Measurements from ENCODE around the gene CA5A.
"Not testable (repeated sequence)": the region's sequence is repeated elsewhere in the genome, so short reads cannot be mapped to it uniquely, and the experiment has no call there.

The CA5A gene

DNA sequence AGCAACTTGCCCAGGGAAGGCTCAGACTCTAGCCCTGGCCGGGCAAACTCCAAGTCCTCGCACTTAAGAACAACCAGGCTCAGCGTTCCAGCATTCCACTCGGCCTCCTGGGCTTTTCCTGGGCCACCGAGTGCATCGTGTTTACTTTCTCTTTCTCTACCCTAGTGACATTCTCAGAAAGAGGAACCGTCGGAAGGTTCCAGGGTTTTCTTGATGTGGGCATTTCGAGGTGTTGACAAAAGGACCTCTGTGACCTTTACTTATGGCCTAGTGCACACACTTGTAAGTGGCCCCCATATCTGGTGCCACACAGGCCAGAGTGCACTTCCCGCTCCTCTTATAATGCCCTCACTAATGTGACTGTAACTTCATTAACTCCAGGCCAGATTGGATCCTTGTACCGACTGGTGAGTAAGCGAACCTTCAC, 11.8 kb upstream of the CA5A start:
- DNase-seq (ENCODE audit: low read depth, low spot score): no peak

DNA sequence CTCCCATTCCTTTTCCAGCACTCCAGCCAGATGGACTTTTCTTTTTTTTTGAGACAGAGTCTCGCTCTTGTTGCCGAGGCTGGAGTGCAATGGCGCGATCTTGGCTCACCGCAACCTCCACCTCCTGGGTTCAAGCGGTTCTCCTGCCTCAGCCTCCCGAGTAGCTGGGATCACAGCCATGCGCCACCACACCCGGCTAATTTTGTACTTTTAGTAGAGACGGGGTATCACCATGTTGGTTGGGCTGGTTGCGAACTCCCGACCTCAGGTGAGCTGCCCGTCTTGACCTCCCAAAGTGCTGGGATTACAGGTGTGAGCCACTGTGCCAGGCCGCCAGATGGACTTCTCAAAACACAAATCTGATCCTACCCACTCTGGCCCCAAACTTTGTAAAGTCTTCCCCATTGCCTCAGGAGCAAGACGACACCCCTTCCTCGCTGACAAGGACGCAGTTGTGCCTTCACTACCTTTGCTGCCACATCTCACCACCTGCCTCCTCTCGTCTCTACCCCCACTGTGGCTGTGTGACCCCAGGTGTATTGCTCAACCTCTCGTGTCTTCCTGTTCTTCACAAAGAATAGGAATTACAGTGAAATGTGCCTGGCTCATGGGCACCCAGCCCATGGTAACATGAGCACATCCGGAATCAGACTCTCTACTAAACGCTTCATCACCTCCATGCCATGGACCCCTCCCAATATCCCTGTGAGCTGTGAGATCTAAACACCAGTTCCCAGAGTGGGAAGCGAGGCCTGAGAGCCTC, 11.2 kb upstream of the CA5A start:
- DNase-seq (ENCODE audit: low read depth, low spot score): no peak

DNA sequence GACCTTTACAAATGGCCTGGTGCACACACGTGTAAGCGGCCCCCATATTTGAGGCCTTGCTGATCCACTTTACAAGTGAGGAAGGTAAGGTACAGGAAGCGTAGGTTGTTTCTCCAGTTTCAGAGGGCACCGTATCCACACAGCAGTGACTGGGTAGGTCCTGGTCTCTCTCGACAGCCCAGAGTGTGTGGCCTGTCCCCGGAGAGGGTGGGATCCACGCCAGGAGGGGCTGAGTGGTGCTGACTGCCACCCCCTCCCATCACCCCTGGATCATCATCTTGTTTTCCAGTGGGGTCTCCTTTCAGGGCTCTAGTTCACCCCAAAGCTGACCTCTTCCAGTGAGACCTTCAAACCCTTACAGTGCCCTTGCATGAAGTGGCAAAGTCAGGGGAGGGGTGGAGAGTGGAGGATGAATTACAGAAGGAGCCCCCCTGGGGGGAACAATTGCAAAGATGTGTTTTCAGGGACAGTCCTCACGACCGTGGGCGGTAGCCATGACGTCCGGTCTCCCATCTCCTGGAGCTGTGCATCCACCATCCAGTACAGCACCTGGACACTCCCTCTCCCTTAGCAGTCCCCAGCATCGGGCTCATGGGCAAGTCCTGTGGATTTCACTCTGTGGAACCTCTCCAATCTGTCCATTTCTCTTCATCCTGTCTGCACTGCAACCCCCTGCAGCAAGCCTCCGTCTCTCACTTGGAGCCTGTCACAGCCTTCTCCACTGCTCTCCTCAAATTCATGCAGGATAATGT, 10.4 kb upstream of the CA5A start:
- DNase-seq (ENCODE audit: low read depth, low spot score): no peak

DNA sequence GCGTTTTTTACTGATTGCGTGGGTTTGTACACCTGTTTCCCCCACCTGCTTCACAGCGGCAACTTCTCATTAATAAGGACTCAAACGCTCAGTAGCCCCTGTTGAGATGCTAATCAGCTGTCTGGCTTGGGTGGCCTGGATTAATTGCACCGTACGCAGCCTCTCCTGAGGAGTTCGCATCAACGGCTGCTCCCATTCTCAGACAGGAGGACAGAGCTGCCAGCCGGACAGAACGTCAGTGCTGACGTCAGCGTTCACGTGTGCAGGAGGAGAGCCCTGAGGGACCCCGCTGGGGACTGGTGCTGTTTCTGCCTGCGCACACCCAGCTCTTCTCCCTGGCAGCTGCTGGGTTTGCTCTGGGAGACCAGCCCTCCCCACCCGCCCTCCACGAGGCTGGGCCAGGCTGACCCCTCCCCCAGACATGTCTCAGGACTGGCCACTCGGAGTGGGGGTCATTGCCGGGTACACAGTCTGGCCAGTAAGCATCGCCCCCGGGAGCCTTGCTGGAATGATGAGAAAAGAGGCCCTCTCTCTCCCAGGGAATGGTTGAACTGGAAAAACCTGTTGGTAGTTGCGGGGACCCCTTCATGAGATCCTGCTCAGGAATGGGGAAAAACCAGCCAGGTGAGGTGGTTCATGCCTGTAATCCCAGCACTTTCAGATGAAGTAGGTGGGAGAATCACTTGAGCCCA, 9.2 kb upstream of the CA5A start:
- DNase-seq (ENCODE audit: low read depth, low spot score): no peak

DNA sequence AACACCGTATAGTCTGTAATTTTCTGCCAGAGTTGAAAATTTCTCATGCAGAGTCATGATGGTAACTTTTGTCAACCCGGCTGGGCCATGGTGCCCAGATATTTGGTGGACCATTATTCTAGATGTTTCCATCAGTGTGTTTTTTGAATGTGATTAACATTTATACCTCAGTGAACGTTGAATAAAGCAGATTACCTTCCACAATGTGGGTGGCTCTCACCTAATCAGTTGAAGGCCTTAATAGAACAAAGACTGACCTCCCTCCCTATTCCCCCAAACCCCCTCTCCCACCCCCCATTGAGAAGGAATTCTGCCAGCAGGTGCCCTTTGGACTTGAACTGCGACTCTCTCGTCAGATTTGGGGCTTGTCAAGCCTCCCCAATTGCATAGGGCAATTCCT, 6.4 kb upstream of the CA5A start:
- no peak for DNase-seq (ENCODE audit: low read depth, low spot score)

DNA sequence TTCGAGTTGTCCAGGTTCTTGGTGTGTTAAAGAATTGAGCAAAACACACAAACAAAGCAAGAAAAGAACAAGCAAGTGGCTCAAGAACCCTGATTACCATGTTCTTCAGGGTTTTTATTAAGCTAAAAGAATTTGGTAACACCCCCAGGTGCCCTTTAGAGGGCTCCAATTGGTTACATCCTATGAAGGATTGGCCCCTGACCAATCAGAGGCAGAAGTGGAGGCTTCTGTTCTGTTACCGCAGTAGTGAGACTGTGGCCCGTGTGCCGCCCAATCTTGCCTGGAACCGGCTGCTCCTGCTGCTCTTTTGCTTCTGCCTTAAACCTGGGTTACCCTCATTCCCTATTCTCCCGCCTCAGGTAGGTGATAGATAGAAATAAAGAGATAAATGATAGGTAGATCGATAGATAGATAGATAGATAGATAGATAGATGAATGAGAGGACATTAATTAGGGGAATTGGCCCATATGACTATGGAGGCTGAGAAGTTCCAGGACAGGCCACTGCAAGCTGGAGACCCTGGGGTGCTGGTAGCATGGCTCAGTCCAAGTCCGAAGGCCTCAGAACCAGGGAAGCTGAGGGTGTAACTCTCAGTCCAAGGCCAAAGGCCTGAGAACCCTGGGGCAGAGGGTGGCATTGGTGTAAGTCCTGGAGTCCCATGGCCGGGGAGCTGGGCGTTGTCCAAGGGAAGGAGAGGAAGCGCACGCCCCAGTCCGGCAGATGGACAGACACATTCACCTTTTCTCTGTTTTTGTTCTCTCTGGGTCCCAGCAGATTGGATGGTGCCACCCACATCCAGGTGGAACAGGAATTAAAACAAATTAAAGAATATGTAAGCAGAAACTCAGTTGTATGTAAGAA, 3.5 kb upstream of the CA5A start:
- DNase-seq (ENCODE audit: low read depth, low spot score): no peak

DNA sequence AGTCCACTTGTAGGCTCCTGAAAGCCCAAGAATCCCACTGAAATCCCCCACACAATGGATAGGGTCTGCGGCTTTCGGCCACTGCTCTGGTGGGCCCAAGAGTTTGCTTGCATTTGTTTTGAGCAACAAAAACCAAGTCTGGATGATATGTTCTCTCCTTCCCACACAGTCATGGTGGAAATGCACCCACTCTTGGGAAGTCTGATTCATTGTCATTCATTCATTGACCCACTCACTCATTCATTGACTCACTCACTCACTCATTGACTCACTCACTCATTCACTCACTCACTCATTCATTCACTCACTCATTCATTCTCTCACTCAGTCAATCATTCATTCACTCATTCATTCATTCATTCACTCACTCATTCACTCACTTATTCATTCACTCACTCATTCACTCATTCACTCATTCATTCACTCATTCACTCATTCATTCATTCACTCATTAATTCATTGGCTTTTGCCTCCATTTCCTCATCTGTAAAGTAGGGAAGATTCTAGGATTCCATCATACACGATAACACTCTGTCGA, 2.2 kb upstream of the CA5A start:
- DNase-seq (ENCODE audit: low read depth, low spot score): no peak

DNA sequence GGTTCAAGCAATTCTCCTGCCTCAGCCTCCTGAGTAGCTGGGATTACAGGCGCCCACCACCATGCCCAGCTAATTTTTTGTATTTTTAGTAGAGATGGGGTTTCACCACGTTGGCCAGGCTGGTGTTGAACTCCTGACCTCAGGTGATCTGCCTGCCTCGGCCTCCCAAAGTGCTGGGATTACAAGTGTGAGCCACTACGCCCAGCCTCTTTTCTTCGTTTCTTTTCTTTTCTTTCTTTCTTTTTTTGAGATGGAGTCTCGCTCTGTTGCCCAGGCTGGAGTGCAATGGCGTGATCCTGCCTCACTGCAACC, 858 bp upstream of the CA5A start:
- not testable (repeated sequence) for DNase-seq (ENCODE audit: low read depth, low spot score)

DNA sequence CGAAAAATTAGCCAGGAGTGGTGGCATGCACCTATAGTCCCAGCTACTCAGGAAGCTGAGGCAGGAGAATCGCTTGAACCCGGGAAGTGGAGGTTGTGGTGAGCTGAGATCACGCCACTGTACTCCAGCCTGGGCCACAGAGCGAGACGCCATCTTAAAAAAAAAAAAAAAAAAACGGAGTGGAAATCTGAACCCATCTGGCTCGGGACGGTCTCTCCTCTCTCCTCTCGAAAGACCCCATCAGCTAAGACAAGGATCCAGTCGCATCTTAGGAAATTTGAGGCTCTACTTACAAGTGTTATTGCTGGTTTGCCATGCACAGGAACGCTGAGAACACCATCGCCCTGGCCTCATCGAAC, 334 bp downstream of the CA5A start:
- DNase-seq (ENCODE audit: low read depth, low spot score): not testable (repeated sequence)

DNA sequence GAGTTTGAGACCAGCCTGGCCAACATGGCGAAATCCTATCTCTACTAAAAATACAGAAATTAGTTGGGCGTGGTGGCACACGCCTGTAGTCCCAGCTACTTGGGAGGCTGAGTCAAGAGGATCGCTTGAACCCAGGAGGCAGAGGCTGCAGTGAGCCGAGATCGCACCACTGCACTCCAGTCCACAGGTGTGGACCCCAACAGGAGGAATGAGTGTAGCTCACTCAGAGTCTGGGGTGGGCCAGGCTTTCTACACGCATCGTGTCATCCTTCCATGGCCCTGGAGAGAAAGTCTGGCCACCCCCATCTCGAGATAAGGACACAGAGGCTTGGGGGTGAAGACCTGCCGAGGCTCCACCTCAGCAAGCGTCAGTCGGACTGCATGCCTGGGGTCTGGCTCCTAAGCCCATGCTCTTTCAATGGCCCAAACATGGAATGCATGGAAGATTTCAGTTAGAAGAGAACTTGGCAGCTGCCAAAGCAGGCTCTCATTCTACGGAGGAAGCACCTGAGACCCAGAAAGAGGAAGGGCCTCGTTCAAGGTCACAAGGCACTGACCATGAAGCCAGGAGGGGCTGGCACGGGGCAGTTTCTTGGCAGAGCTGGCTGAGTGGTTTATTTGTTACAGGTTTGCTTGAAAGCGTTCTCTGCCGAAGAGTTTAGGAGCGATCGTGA, 1.4 kb downstream of the CA5A start:
- DNase-seq (ENCODE audit: low read depth, low spot score): not testable (repeated sequence)

DNA sequence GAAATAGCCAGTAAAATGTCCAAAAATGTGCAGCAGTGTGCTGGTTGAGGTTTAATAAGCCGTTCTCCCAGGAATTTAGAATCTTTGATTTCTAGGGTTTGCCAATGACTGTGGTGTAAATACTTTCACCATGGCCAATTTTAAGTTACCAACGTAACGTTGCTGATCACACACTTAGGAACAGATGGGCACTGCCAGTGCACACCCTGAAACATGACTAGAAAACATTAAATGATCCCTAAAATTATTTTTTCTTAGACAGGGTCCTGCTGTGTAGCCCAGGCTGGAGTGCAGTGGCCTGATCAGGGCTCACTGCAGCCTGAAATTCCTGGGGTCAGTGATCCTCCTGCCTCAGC, 3.2 kb downstream of the CA5A start:
- no peak for DNase-seq (ENCODE audit: low read depth, low spot score)

DNA sequence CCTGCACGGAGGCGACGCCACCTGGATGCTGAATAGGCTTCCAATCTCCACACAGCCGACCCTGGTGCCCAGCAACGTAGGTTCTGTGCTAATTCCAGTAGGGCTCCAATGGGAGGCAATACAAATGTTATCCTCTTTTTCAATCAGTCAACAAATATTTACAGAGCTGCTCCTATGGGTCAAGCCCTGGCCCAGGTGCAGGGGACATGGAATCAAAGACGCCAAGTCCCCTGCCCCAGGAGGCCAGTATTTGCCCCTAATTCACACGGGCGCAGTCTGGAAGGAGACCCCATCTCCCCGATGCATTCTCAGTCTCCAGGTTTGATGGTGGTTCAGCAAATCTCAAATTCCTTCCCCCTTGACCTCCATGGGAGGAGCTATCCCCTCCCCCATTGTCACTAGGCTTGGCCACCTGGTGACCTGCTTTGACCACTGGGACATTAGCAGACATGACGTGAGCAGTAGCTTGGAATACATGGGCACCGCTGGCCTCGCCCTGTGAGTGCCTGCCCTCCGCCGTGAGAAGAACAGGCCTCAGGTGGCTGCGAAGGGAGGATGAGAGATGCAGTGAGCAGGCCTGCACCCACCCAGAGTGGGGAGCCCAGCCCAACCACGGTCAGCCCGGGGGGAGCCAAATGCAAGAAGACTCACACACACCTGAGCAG, 3.7 kb downstream of the CA5A start:
- not testable (repeated sequence) for DNase-seq (ENCODE audit: low read depth, low spot score)

DNA sequence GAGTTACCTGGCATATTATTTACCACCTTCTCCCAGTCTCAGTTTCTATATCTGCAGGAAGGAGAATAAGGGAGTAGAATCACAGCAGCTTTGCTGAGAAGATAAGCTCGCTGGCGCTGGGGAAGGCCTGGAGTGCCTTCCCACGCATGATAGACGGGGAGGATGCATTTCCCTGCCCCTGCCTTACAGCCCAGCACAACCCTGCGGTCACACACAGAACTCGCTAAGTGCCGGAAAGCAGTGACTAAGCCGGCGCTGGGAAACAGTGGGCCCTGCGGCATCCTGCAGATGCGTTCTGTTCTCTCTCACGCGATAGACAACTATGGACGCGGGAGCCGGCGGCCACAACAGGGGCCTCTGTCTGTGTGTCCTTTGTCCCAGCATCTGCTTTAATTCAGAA, 4.8 kb downstream of the CA5A start:
- DNase-seq (ENCODE audit: low read depth, low spot score): no peak

DNA sequence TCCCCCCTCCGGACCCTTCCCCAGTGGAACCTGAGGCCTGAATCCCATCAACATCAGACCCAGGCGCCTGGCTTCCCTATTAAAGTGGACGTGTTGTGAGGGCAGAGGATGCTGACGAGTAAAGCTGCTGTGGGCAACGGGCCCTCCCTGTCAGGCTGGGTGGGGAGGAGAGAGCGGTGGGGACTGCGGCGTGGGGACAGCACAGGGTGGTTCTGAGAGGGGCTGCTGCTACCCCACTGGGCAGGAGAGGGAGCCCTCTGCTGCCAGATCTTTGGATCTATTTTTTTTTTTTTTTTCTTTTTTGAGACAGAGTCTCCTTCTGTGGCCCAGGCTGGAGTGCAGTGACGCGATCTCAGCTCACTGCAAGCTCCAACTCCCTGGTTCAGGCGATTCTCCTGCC, 5.9 kb downstream of the CA5A start:
- no peak for DNase-seq (ENCODE audit: low read depth, low spot score)

DNA sequence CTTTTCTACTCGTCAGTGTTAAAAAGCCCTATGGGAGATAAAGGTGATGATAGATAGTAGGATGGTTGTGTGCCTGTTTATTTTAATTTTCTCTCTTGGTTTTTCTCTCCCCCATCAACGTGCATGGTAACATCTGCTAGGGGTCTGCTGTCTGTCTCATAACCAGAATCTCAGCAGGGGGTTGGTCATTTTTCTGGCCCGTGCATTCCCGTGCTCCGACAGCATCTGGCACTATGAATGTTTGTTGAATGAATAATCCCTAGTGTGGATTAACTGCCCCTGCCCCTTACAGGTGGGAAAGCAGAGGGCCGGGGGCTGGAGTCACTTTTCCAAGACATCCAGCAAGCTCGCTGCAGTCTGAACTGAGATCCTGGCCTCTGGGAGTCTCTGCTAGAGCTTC, 6.3 kb downstream of the CA5A start:
- no peak for DNase-seq (ENCODE audit: low read depth, low spot score)

DNA sequence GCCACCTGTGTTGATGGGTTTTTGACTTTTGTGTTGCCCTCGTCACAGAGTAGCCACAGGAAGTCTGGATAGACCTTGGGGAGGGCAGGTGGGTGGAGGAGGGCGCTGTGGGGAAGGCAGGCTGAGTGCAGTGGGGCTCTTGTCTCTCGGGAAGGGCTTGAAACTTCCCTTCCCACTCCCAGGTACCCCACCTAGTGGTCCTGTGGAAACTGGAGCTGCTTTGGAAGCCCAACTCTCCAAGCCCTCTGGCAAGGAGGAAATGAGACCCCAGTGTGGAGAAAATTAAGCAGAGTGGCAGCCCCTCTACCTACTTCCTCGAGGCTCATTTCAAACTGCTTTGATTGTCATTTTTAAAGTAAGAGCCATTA, 9.2 kb downstream of the CA5A start:
- no peak for DNase-seq (ENCODE audit: low read depth, low spot score)

DNA sequence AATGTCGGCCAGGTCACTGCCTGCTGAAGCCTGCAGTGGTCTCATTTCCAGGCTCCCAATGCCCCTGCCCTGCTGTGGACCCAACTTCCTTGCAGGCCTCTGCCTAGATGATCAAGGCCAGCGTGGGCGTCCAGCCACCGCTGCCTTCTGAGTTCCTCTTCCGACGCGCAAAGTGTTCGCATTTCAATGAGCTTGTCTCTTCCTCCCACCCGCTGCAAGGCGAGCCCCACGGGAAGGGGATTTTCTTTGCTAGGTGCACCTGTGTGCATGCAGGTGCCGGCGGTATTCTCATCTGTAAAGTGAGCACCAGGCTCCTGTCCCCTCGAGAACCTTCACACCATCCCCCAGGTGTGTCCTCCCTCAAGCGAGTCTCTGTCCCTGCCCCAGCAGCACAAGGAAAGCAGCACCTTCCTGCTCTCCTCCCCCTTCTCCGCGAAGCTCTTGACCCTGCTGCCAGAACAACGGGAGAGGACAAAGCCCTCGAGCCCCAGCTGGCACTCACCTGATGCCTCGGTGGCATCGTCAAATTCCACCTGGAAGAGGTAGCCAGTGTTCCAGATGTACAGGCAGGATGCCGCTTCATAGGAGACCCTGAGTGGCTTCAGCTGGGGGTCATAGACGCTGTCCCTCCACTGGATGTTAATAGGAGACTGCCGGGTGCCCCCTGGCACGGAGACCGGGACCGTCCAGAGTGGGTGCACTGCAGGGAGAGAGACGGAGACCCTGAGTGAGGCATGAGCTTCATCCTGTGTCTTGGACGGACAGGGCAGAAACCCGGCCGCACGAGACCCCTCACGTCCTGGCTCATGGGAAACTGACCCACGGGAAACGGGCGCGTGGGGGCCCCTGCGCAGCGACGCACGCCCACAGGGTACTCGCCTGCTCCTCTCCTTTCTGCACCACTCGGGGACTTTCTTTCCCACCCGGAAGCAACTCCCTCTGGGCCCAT, 9.8 kb downstream of the CA5A start:
- no peak for DNase-seq (ENCODE audit: low read depth, low spot score)

DNA sequence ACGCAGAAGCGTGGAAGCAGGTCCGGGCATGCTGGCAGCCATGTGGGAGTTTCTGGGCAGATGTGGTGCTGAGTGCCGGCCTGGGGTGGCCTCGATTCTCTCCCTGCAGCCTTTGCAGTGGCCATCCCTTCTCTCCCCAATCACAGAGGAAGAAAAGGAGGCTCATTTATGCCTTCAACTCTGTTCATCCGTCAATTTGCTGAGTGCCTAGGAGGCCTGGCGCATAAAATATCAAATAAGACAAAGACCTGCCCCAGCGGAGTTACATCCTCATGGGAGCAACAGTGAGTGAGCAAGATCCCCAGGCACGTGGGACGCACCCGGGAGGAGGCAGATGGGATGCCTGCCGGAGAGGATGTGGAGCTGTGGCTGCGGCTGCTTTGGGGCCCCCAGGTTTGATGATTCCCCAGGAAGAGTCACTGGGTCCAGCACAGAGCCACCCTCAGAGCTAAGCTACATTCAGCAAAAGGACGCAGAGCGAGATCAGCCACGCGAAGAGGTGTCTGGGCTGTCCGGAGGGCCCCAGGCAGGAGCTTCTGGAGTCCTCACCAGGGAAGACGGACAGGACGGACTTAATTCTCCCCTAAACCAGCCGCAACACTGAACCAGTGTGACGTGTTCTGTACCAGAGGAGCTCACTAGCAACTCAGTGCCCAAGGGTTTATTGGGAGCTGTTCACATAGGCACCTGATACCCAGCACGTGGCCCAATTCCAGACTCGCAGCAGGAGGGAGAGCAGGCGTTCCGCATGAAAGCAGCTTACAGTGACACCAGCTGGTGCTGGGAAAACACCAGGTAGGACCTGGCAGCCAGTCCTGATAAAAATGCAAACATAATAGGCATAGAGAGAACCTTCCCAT, 11.3 kb downstream of the CA5A start:
- DNase-seq (ENCODE audit: low read depth, low spot score): no peak

All from activated CD4-positive, CD25-positive, alpha-beta regulatory T cell treated with anti-CD3 and anti-CD28 coated beads, Interleukin-2, amount 50 U/mL, for 16 hours (primary cell).